Measurements from ENCODE around the gene UNG.

GRCh38 chr12:109058773-109059172, 38.6 kb upstream of the UNG start:
- TF ChIP-seq CTCF (IDR thresholded peaks at IDR 0.05) (no peak), POLR2A (IDR thresholded peaks at IDR 0.05) (no peak)
